Esophagus squamous epithelium (tissue), 5 donors: ENCODE results near the gene ALDH1A2. TPM values are rescaled to one million over a fixed set of nuclear protein-coding genes. Genes with fewer than 3 reads are reported as not detected.

ENCODE experiments used
- DNase-seq: peaks from one replicate; lab custom pipeline; 2025; lab: John Stamatoyannopoulos, UW
- H3K27ac ChIP-seq, 4 donors: fragments of 200-600 bp; sonication (generic); one replicate each; pipeline ENCODE4 v1.5.1; 2016 to 2019; ENCODE audit warnings: mild to moderate bottlenecking in 1 of 4
- H3K27me3 ChIP-seq, 4 donors: fragments of 200-600 bp; sonication (generic); 1 replicate in 3 of 4; 2 replicates in 1 of 4; pipeline versions ENCODE4 v1.5.1 to v1.6.0; 2017 to 2021; ENCODE audit warnings: antibody characterized with exemption in 1 of 4
- H3K36me3 ChIP-seq, 3 donors: fragments of 200-600 bp; sonication (generic); one replicate each; pipeline ENCODE4 v1.5.1; 2016 to 2019
- H3K4me1 ChIP-seq, 3 donors: fragments of 200-600 bp; sonication (generic); one replicate each; pipeline ENCODE4 v1.5.1; 2017 to 2019
- H3K4me3 ChIP-seq, 4 donors: fragments of 200-600 bp; sonication (generic); 1 replicate in 3 of 4; 2 replicates in 1 of 4; pipeline ENCODE4 v1.5.1; 2016 to 2019; ENCODE audit warnings: mild to moderate bottlenecking in 2 of 4, moderate library complexity in 1 of 4
- H3K9me3 ChIP-seq, 3 donors: fragments of 200-600 bp; sonication (generic); one replicate each; pipeline ENCODE4 v1.5.1; 2016 to 2019
- CTCF ChIP-seq, 6 experiments: fragments of 450-650 bp in 4 of 6; fragments of 200-600 bp in 2 of 6; sonication (generic) in 2 of 6; IDR thresholded peaks; one replicate each; pipeline ENCODE4 v1.5.1; 2016 to 2019; ENCODE audit warnings: antibody characterized with exemption in 6 of 6, mild to moderate bottlenecking in 4 of 6, moderate library complexity in 4 of 6
- POLR2A ChIP-seq, 4 donors: fragments of 450-650 bp; IDR thresholded peaks; one replicate each; pipeline ENCODE4 v1.6.1; 2017; ENCODE audit warnings: antibody characterized with exemption in 4 of 4, mild to moderate bottlenecking in 4 of 4, moderate library complexity in 3 of 4
- whole genome bisulfite sequencing, 2 donors: methylation state at CpG; one replicate each; pipeline ENCODE4 v1.1.5; 2018; 5-methylcytosine and 5-hydroxymethylcytosine counted together
- intact Hi-C: fragments of 100-400 bp; cut with DNase I; formaldehyde crosslinking; loops from one replicate; pipeline ENCODE4 v1.15.0; 2022
- total RNA-seq, 4 donors: library from RNA; depleted of rRNA; stranded (reverse); fragments of >200 nt; gene quantifications; one replicate each; pipeline ENCODE4 v1.1.0, GENCODE V29; 2016
- donor health status: DM: yes; HTN: yes; CAD: no.

ALDH1A2 gene
- total RNA-seq, 4 donors from 2014 or later: 0.19 to 3.4 (median 0.55) TPM

- no peak for TF ChIP-seq POLR2A (IDR thresholded peaks at IDR 0.05)
- no peak for TF ChIP-seq CTCF (IDR thresholded peaks at IDR 0.05)
- WGBS, 2 donors: 64 to 71% methylated on average over 2 of the region's 2 CpGs
- intact Hi-C loops: no loop called here
- no peak overlapping the region for H3K4me3 ChIP-seq
- no peaks in the 10 kb centered on the region for H3K4me1 ChIP-seq
- no peaks in the 10 kb centered on the region for H3K36me3 ChIP-seq
- no peak for DNase-seq
- H3K27me3 ChIP-seq: peaks cover 0 to 21% (median 0%) of the 10 kb centered on the region in 4 donors
- no peak overlapping the region for H3K27ac ChIP-seq
- H3K9me3 ChIP-seq: no peaks in the 10 kb centered on the region
These were observed 48.8 kb downstream of the ALDH1A2 start for GRCh38 chr15:58016581-58017175.

- H3K27ac ChIP-seq: no peak overlapping the region
- no peaks in the 10 kb centered on the region for H3K36me3 ChIP-seq
- H3K4me1 ChIP-seq: no peaks in the 10 kb centered on the region
- DNase-seq: no peak
- intact Hi-C loops: no loop called here
- H3K4me3 ChIP-seq: no peak overlapping the region
- H3K27me3 ChIP-seq: peaks cover 0 to 23% (median 0%) of the 10 kb centered on the region in 4 donors
- no peaks in the 10 kb centered on the region for H3K9me3 ChIP-seq
- no peak for TF ChIP-seq CTCF (IDR thresholded peaks at IDR 0.05)
- no peak for TF ChIP-seq POLR2A (IDR thresholded peaks at IDR 0.05)
- 41 to 76% methylated on average over 1 of the region's 1 CpG for WGBS, 2 donors
These were observed 49.9 kb downstream of the ALDH1A2 start for GRCh38 chr15:58015565-58015964.

DNA sequence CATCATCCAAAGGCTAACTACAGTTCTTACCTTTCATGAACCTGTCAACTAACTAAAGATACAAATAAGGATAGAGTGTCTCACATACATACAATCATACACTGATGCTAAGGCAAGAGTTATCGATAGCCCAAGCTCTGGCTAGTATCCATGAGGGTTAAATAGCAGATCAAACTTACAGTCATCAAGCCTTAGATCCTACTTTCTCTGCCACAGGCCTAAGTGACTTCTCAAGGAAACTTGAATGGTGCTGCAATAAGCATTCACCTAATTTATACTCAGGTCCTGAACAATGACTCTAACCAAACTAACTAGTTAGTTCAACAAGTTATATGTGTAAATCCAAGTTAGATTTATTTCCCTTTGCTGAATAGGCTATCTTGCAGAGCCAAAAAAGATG, 51.0 kb downstream of the ALDH1A2 start:
- intact Hi-C loops: no loop called here
- WGBS, 2 donors: 75 to 90% methylated on average over 1 of the region's 1 CpG
- DNase-seq: no peak
- H3K9me3 ChIP-seq: no peaks in the 10 kb centered on the region
- no peak overlapping the region for H3K4me3 ChIP-seq
- H3K27me3 ChIP-seq: peaks cover 0 to 23% (median 0%) of the 10 kb centered on the region in 4 donors
- no peak overlapping the region for H3K27ac ChIP-seq
- no peak for TF ChIP-seq POLR2A (IDR thresholded peaks at IDR 0.05)
- no peak for TF ChIP-seq CTCF (IDR thresholded peaks at IDR 0.05)
- H3K36me3 ChIP-seq: no peaks in the 10 kb centered on the region
- H3K4me1 ChIP-seq: no peaks in the 10 kb centered on the region

GRCh38 chr15:58014040-58014439, 51.5 kb downstream of the ALDH1A2 start:
- TF ChIP-seq CTCF (IDR thresholded peaks at IDR 0.05): no peak
- no peak for TF ChIP-seq POLR2A (IDR thresholded peaks at IDR 0.05)
- WGBS, 2 donors: 47 to 49% methylated on average over 4 of the region's 4 CpGs
- intact Hi-C loops: no loop called here

DNA sequence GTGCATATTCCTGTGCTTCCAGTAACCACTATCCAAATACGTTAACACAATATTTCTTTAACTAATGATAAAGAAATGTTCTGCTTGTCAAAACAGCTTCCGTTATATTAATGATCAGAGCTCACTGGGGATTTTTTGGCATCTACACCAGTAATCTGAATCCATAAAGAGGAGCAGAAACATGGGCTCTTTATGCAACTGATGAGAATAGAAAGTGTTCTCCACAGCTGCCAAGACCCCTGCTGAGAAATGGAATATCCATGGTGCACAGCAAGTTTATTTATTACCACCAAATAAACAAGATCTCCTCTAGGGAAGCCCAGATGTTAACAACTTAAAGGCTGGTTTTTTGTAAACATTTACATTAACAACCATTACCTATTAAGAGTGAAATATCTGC, 54.5 kb downstream of the ALDH1A2 start:
- TF ChIP-seq POLR2A (IDR thresholded peaks at IDR 0.05) (no peak), CTCF (IDR thresholded peaks at IDR 0.05) (no peak)
- 42 to 50% methylated on average over 2 of the region's 2 CpGs for WGBS, 2 donors
- Histone ChIP-seq H3K9me3 (peaks cover 0 to 6% (median 0%) of the 10 kb centered on the region in 3 donors), H3K36me3 (no peaks in the 10 kb centered on the region), H3K27ac (no peak overlapping the region), H3K4me1 (no peaks in the 10 kb centered on the region), H3K4me3 (no peak overlapping the region), H3K27me3 (peaks cover 0 to 23% (median 0%) of the 10 kb centered on the region in 4 donors)
- intact Hi-C loops: no loop called here
- no peak for DNase-seq

More at GRCh38 chr15:58014040-58014439, 51.5 kb downstream of the ALDH1A2 start:
- H3K4me3 ChIP-seq: no peak overlapping the region
- H3K9me3 ChIP-seq: no peaks in the 10 kb centered on the region
- DNase-seq: no peak
- no peaks in the 10 kb centered on the region for H3K36me3 ChIP-seq
- H3K27me3 ChIP-seq: peaks cover 0 to 23% (median 0%) of the 10 kb centered on the region in 4 donors
- H3K27ac ChIP-seq: no peak overlapping the region
- H3K4me1 ChIP-seq: no peaks in the 10 kb centered on the region
